ENCODE results near the gene IL23R.

Gene IL23R

GRCh38 chr1:67304023-67304422 lies 137.8 kb downstream of the IL23R start:
- no peak for DNase-seq (ENCODE audit: low read depth)

GRCh38 chr1:67306547-67306946 lies 140.3 kb downstream of the IL23R start:
- no peak for DNase-seq (ENCODE audit: low read depth)

GRCh38 chr1:67307251-67308060 lies 141.2 kb downstream of the IL23R start, which contains the start of gene IL12RB2:
TSS of gene IL12RB2 (plus strand) at chr1:67307873. CDS start at chr1:67320369, 12,496 bp downstream.
- peak; percentile 52 for DNase-seq (ENCODE audit: low read depth)

GRCh38 chr1:67308136-67308535 lies 141.9 kb downstream of the IL23R start:
- DNase-seq (ENCODE audit: low read depth), result no peak

All from activated T-cell treated with anti-CD3 and anti-CD28 coated beads for 48 hours (primary cell).